Upper lobe of left lung (tissue), 6 donors: Measurements from ENCODE around the gene DHFR. TPM values are rescaled to one million over a fixed set of nuclear protein-coding genes. Genes with fewer than 3 reads are reported as not detected.
A peak's percentile ranks its signal among the peaks of the same experiment; 100 is the strongest.
"Not testable (repeated sequence)": the region's sequence is repeated elsewhere in the genome, so short reads cannot be mapped to it uniquely, and the experiment has no call there.

Source experiments
- ATAC-seq, 2 donors: fragments of 200-7000 bp; cut with Tn5 transposase; one replicate each; pipeline ENCODE4 v1.9.1; 2022; ENCODE audit warnings: mild to moderate bottlenecking in 2 of 2, moderate library complexity in 2 of 2; ENCODE audit not compliant: low FRiP score in 2 of 2
- DNase-seq, 2 donors: peaks; one replicate each; pipeline ENCODE4 v3.0.0-alpha.2; 2019 to 2020
- H3K27ac ChIP-seq, 4 donors: fragments of 200-600 bp; sonication (generic); one replicate each; pipeline ENCODE4 v1.5.1; 2016 to 2019
- H3K27me3 ChIP-seq, 4 donors: fragments of 200-600 bp; sonication (generic); one replicate each; pipeline ENCODE4 v1.5.1; 2017 to 2019
- H3K36me3 ChIP-seq, 4 donors: fragments of 200-600 bp; sonication (generic); one replicate each; pipeline ENCODE4 v1.5.1; 2016 to 2019
- H3K4me1 ChIP-seq, 4 donors: fragments of 200-600 bp; sonication (generic); one replicate each; pipeline ENCODE4 v1.5.1; 2018 to 2019
- H3K4me3 ChIP-seq, 4 donors: fragments of 200-600 bp; sonication (generic); one replicate each; pipeline ENCODE4 v1.5.1; 2017 to 2019; ENCODE audit warnings: mild to moderate bottlenecking in 2 of 4, moderate library complexity in 1 of 4
- H3K9me3 ChIP-seq, 4 donors: fragments of 200-600 bp; sonication (generic); one replicate each; pipeline ENCODE4 v1.5.1; 2018 to 2019
- CTCF ChIP-seq, 6 experiments: fragments of 450-650 bp in 4 of 6; fragments of 200-600 bp in 2 of 6; sonication (generic) in 2 of 6; IDR thresholded peaks; one replicate each; pipeline ENCODE4 v1.5.1; 2016 to 2019; ENCODE audit warnings: antibody characterized with exemption in 6 of 6
- EP300 ChIP-seq, 4 donors: sonication (generic); formaldehyde crosslinking; IDR thresholded peaks; one replicate each; pipeline ENCODE4 v1.5.1; 2017; ENCODE audit warnings: antibody characterized with exemption in 4 of 4, control low read depth in 2 of 4
- POLR2A ChIP-seq, 4 donors: fragments of 450-650 bp; IDR thresholded peaks; one replicate each; pipeline ENCODE4 v1.5.1; 2016 to 2017; ENCODE audit warnings: antibody characterized with exemption in 4 of 4, mild to moderate bottlenecking in 2 of 4
- POLR2AphosphoS5 ChIP-seq, 2 donors: sonication (generic); formaldehyde crosslinking; IDR thresholded peaks; one replicate each; pipeline ENCODE4 v1.5.1; 2017; ENCODE audit warnings: antibody characterized with exemption in 2 of 2
- WGBS, 2 donors: methylation state at CpG; one replicate each; pipeline ENCODE4 v1.1.5; 2017 to 2018; 5-methylcytosine and 5-hydroxymethylcytosine counted together
- total RNA-seq, 6 donors: library from RNA; depleted of rRNA in 4 of 6; stranded (reverse); fragments of >200 nt in 4 of 6; gene quantifications; one replicate each; pipeline versions ENCODE4 v1.1.0 to v1.2.1, GENCODE V29; 2016 to 2021
- donor health status: DM: no; HTN: no; CAD: no; lungs with moderate emphysema.
- donor health status: DM: no; HTN: yes; CAD: no; lungs with severe emphysema.

DHFR gene
- total RNA-seq, 6 donors from 2014 or later, result 7.3 to 14.1 (median 9.8) TPM

- TF ChIP-seq POLR2AphosphoS5 (IDR thresholded peaks at IDR 0.05) (no peak), POLR2A (IDR thresholded peaks at IDR 0.05) (no peak), CTCF (IDR thresholded peaks at IDR 0.05) (no peak), EP300 (IDR thresholded peaks at IDR 0.05) (no peak)
- WGBS, 2 donors, result 82 to 83% methylated on average over 8 of the region's 8 CpGs
- no peak overlapping the region for H3K27ac ChIP-seq
- DNase-seq, result no peak
- no peak overlapping the region for H3K4me3 ChIP-seq
- H3K27me3 ChIP-seq, result no peaks in the 10 kb centered on the region
- no peaks in the 10 kb centered on the region for H3K36me3 ChIP-seq
- peak in 1 of 2 donors; percentile 37 for ATAC-seq
- no peaks in the 10 kb centered on the region for H3K9me3 ChIP-seq
- H3K4me1 ChIP-seq, result peaks cover 0 to 5% (median 0%) of the 10 kb centered on the region in 4 donors
Observed at GRCh38 chr5:80588858-80589540, 65.8 kb downstream of the DHFR start.

GRCh38 chr5:80584770-80585169 lies 70.0 kb downstream of the DHFR start:
- Histone ChIP-seq H3K9me3 (no peaks in the 10 kb centered on the region), H3K4me3 (no peak overlapping the region), H3K36me3 (no peaks in the 10 kb centered on the region), H3K4me1 (no peaks in the 10 kb centered on the region), H3K27me3 (no peaks in the 10 kb centered on the region), H3K27ac (no peak overlapping the region)
- 91 to 94% methylated on average over 6 of the region's 6 CpGs for WGBS, 2 donors
- ATAC-seq (no peak), DNase-seq (no peak)
- no peak for TF ChIP-seq CTCF (IDR thresholded peaks at IDR 0.05)
- TF ChIP-seq POLR2A (IDR thresholded peaks at IDR 0.05), result no peak
- no peak for TF ChIP-seq POLR2AphosphoS5 (IDR thresholded peaks at IDR 0.05)
- TF ChIP-seq EP300 (IDR thresholded peaks at IDR 0.05), result no peak

- not testable (repeated sequence) for H3K27me3 ChIP-seq, H3K9me3 ChIP-seq, H3K36me3 ChIP-seq, H3K27ac ChIP-seq, H3K4me1 ChIP-seq, H3K4me3 ChIP-seq, ATAC-seq, DNase-seq
- WGBS, 2 donors, result 91 to 96% methylated on average over 3 of the region's 3 CpGs
Observed at GRCh38 chr5:80580291-80580690, 74.5 kb downstream of the DHFR start.

- Histone ChIP-seq H3K36me3 (no peaks in the 10 kb centered on the region), H3K4me3 (no peak overlapping the region), H3K27me3 (no peaks in the 10 kb centered on the region), H3K27ac (no peak overlapping the region), H3K4me1 (no peaks in the 10 kb centered on the region), H3K9me3 (no peaks in the 10 kb centered on the region)
- DNase-seq, result no peak
- ATAC-seq, result no peak
- no peak for TF ChIP-seq POLR2A (IDR thresholded peaks at IDR 0.05)
- TF ChIP-seq EP300 (IDR thresholded peaks at IDR 0.05), result no peak
- whole genome bisulfite sequencing, 2 donors, result 86 to 92% methylated on average over 2 of the region's 2 CpGs
Observed at GRCh38 chr5:80579050-80579449, 75.7 kb downstream of the DHFR start.

- 37 to 43% methylated on average over 5 of the region's 5 CpGs for whole genome bisulfite sequencing, 2 donors
Observed at GRCh38 chr5:80577707-80578106, 77.1 kb downstream of the DHFR start.

More at GRCh38 chr5:80577707-80578106, 77.1 kb downstream of the DHFR start:
- ATAC-seq, result no peak
- Histone ChIP-seq H3K9me3 (no peaks in the 10 kb centered on the region), H3K27ac (no peak overlapping the region), H3K4me1 (no peaks in the 10 kb centered on the region), H3K27me3 (no peaks in the 10 kb centered on the region), H3K36me3 (no peaks in the 10 kb centered on the region), H3K4me3 (no peak overlapping the region)
- no peak for TF ChIP-seq CTCF (IDR thresholded peaks at IDR 0.05)
- TF ChIP-seq POLR2A (IDR thresholded peaks at IDR 0.05), result no peak
- TF ChIP-seq EP300 (IDR thresholded peaks at IDR 0.05), result no peak
- no peak for TF ChIP-seq POLR2AphosphoS5 (IDR thresholded peaks at IDR 0.05)
- no peak for DNase-seq
